Aorta (tissue), 5 donors: ENCODE results near the gene ACADM. TPM values are rescaled to one million over a fixed set of nuclear protein-coding genes. Genes with fewer than 3 reads are reported as not detected.
A peak's percentile ranks its signal among the peaks of the same experiment; 100 is the strongest.
"Not testable (repeated sequence)": the region's sequence is repeated elsewhere in the genome, so short reads cannot be mapped to it uniquely, and the experiment has no call there.

Source experiments
- ATAC-seq: fragments of 200-7000 bp; cut with Tn5 transposase; one replicate; pipeline ENCODE4 v1.9.1; 2022; ENCODE audit warnings: moderate library complexity; ENCODE audit not compliant: low FRiP score
- DNase-seq, 2 donors: peaks; one replicate each; pipeline ENCODE4 v3.0.0-alpha.2; 2020
- H3K27ac ChIP-seq, 2 donors: one replicate each; pipeline ENCODE4 v1.5.1; 2013; ENCODE audit warnings: low read length in 2 of 2, mild to moderate bottlenecking in 2 of 2, moderate library complexity in 2 of 2, control low read depth in 1 of 2, inconsistent platforms in 1 of 2, low read depth in 1 of 2
- H3K27me3 ChIP-seq, 2 donors: one replicate each; pipeline ENCODE4 v1.6.1; 2013; ENCODE audit warnings: control low read depth in 1 of 2, low read length in 1 of 2, mild to moderate bottlenecking in 1 of 2, moderate library complexity in 1 of 2; ENCODE audit not compliant: insufficient read depth in 2 of 2, control insufficient read depth in 1 of 2
- H3K36me3 ChIP-seq, 2 donors: one replicate each; pipeline ENCODE4 v1.6.1; 2013; ENCODE audit warnings: control low read depth in 1 of 2, low read length in 1 of 2, mild to moderate bottlenecking in 1 of 2; ENCODE audit not compliant: insufficient read depth in 2 of 2, control insufficient read depth in 1 of 2
- H3K4me1 ChIP-seq, 2 donors: one replicate each; pipeline ENCODE4 v1.6.1; 2013; ENCODE audit warnings: low read length in 2 of 2, control low read depth in 1 of 2, mild to moderate bottlenecking in 1 of 2, moderate library complexity in 1 of 2; ENCODE audit not compliant: insufficient read depth in 2 of 2, control insufficient read depth in 1 of 2
- H3K4me3 ChIP-seq, 2 donors: one replicate each; pipeline ENCODE4 v1.5.1; 2013; ENCODE audit warnings: low read length in 2 of 2, control low read depth in 1 of 2, mild to moderate bottlenecking in 1 of 2
- H3K9me3 ChIP-seq: one replicate; pipeline ENCODE4 v1.6.1; 2013; ENCODE audit warnings: mild to moderate bottlenecking, low read length; ENCODE audit not compliant: control insufficient read depth
- WGBS, 2 donors: extraction: QIAGEN DNeasy Blood & Tissue Kit; methylation state at CpG; one replicate each; pipeline ENCODE4 v1.1.7; 2013; 5-methylcytosine and 5-hydroxymethylcytosine counted together
- intact Hi-C, 2 donors: fragments of 100-400 bp; cut with DNase I; formaldehyde crosslinking; loops; one replicate each; pipeline versions ENCODE4 v1.14.2 to v1.15.0; 2022
- polyA plus RNA-seq, 2 donors: library from polyadenylated mRNA; stranded (reverse); fragments of 200-250 nt; gene quantifications; one replicate each; pipeline ENCODE4 v1.2.3, GENCODE V29; 2013
- total RNA-seq, 2 donors: library from RNA; stranded (reverse); fragmentation: NEBNext Ultra II Directional; extraction: Animal tissue kit (Norgen Biotek cat#: 25700); gene quantifications; one replicate each; pipeline ENCODE4 v1.2.1, GENCODE V29; 2021
- donor health status: healthy with polysubstance abuse.
- donor health status: Bipolar disorder and iron deficiency.
- donor health status: DM: no; HTN: no; CAD: no.
- donor health status: DM: no; HTN: no; CAD: no.
- donor health status: DM: yes; HTN: yes; CAD: no.

The ACADM gene
- total and polyA plus RNA-seq, 4 donors = 37.8 to 71.9 (median 40.5) TPM

- H3K4me1 ChIP-seq, ATAC-seq, H3K27ac ChIP-seq, H3K4me3 ChIP-seq, H3K27me3 ChIP-seq, intact Hi-C loops, DNase-seq, H3K9me3 ChIP-seq, H3K36me3 ChIP-seq: not testable (repeated sequence)
- 75 to 81% methylated on average over 4 of the region's 4 CpGs for whole genome bisulfite sequencing, 2 donors
These were observed 55.7 kb downstream of the ACADM start for GRCh38 chr1:75780183-75780582.

DNA sequence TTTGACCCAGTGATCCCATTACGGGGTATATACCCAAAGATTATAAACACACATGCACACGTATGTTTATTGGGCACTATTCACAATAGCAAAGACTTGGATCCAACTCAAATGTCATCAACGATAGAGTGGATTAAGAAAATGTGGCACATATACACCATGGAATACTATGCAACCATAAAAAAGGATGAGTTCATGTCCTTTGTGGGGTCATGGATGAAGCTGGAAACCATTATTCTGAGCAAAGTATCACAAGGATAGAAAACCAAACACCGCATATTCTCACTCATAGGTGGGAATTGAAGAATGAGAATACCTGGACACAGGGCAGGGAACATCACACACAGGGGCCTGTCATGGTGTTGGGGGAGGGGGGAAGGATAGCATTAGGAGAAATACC is 59.4 kb downstream of the ACADM start:
- H3K4me3 ChIP-seq, H3K27me3 ChIP-seq, H3K4me1 ChIP-seq, DNase-seq, H3K9me3 ChIP-seq, H3K27ac ChIP-seq, ATAC-seq, H3K36me3 ChIP-seq: not testable (repeated sequence)
- WGBS, 2 donors = 93 to 95% methylated on average over 4 of the region's 4 CpGs
- intact Hi-C loops = loop anchor here in 1 of 2 donors (2.0 kb wide), 1 partner anchor 15 kb away; no protein-coding TSS in a partner anchor

DNA sequence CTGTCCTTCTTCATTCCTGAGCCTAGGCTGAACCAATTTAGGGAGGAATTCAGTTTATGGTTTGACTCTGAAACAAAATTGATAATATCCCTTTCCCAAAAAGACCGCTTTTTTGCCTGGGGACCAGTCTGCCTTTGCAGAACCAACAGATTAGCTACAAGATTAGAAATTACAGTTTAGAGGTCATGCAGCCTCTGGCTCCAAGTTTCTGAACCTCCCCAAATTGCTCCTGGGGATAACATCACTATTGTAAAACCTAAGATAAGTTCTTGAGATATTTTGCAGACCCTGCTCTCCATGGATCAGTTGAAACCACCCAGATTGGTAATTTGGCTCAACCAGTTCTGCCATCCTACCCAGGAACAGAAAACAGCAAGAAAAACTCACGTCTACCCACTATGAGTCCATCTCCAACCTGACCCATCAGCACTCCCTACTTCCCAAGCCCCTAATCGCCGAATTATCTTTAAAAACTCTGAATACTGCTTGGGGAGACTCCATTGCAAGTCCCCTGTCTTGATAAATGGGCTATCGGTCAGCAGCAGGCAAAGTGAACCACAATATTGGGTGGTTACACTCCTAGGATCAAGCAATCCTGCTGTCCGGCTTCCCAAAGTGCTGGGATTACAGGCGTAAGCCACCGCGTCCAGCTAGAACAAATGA is 60.9 kb downstream of the ACADM start:
- ATAC-seq = peak; percentile 57
- Histone ChIP-seq H3K27me3 (no peaks in the 10 kb centered on the region), H3K4me1 (peaks cover 2 to 11% of the 10 kb centered on the region in 2 donors), H3K4me3 (peak overlapping the region; percentile 50 to 60), H3K9me3 (no peaks in the 10 kb centered on the region), H3K27ac (peak overlapping the region; percentile 68 to 85), H3K36me3 (no peaks in the 10 kb centered on the region)
- intact Hi-C loops = loop anchor here (2.0 to 5.0 kb wide), 2 partner anchors 17 to 63 kb away; partner anchors contain the start of gene ACADM (in 1 of the 2)
- no peak for DNase-seq
- WGBS, 2 donors = 10 to 11% methylated on average over 9 of the region's 9 CpGs

DNA sequence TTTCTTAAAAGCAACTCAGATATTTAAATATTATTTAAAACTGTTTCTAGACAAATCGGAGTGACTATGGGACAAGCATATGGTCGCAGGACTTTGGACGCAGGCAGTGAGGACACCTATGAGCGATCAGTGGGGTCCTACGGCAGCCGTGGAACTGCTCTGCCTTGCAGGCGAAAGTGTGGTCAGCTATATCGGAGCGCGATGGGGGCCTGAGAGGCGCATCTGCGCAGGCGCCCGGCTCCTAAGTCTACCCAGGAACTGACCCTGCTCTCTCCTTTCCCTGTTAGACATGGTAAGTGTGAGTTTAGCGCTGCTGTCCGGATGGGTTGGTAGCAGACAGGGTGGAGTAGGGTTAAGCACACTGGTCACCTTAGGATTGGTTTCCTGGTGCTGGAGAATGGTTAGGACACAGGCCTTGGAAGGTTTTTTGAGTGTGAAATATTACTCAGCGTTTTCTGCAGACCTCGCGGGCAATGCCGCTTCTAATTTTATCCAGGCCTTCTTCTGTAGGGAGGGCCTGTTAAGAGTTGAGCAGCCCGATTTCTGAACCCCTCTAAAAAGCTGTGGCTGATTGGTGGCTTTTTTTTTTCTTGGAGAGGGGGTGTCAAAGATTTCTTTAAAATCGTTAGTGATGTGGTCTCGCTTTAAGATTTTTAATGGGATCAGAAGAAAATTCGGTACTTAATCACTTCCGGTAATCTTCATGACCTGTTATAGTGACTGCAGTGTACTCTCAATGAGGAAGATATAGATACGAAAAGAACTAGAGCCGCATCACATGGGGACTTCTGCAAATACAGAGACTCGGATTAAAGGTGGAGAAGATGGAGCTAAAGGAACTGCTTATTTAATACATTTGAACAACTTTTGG is 61.7 kb downstream of the ACADM start, which contains the start of gene RABGGTB:
RABGGTB (plus strand) TSS at position 274 of the 871 bp plus-strand sequence; CDS start at position 290, 16 bp downstream.
- Histone ChIP-seq H3K36me3 (peaks cover 0 to 2% of the 10 kb centered on the region in 2 donors), H3K4me1 (peaks cover 2 to 11% of the 10 kb centered on the region in 2 donors), H3K9me3 (no peaks in the 10 kb centered on the region), H3K4me3 (peak within 1 kb of the TSS; percentile 84 to 98), H3K27ac (peak within 1 kb of the TSS; percentile 71 to 85), H3K27me3 (no peaks in the 10 kb centered on the region)
- intact Hi-C loops = loop anchor here (1.0 to 5.0 kb wide), 3 partner anchors 17 to 64 kb away; partner anchors contain the start of gene ACADM (in 2 of the 2)
- ATAC-seq = peak; percentile 100
- DNase-seq = peak; percentile 97
- WGBS, 2 donors = 0 to 1% methylated on average over 28 of the region's 28 CpGs

GRCh38 chr1:75786901-75787493 is 62.5 kb downstream of the ACADM start:
- H3K36me3 ChIP-seq = peaks cover 0 to 2% of the 10 kb centered on the region in 2 donors
- 2% methylated on average over 10 of the region's 10 CpGs for WGBS, 2 donors
- H3K9me3 ChIP-seq = no peaks in the 10 kb centered on the region
- intact Hi-C loops = loop anchor here (1.0 to 5.0 kb wide), 2 partner anchors 63 to 65 kb away; partner anchors contain the start of gene ACADM (in 2 of the 2)
- peak overlapping the region; percentile 84 to 98 for H3K4me3 ChIP-seq
- H3K4me1 ChIP-seq = peaks cover 2 to 11% of the 10 kb centered on the region in 2 donors
- H3K27ac ChIP-seq = peak overlapping the region in 1 of 2 donors; percentile 43
- ATAC-seq (no peak), DNase-seq (no peak)
- H3K27me3 ChIP-seq = no peaks in the 10 kb centered on the region

DNA sequence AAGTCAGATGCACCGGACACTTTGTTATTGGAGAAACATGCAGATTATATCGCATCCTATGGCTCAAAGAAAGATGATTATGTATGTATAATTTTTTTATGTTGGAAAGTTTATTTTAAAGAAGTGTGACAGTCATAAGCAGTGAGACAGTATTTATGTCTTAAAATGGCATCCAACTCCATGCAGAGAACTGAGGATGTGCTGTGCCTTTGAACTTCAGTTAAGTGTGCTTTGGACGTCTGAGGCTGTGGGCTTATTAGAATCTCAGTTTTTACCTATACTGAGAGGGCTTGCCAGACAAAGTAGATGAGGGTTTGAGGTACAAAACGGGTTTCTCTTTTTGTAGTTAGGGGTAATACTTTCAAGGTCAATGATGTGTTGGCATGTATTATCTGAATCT is 63.0 kb downstream of the ACADM start:
- Histone ChIP-seq H3K36me3 (peaks cover 0 to 4% of the 10 kb centered on the region in 2 donors), H3K4me1 (peaks cover 2 to 11% of the 10 kb centered on the region in 2 donors), H3K27ac (peak overlapping the region in 1 of 2 donors; percentile 43), H3K4me3 (peak overlapping the region; percentile 84 to 98), H3K9me3 (no peaks in the 10 kb centered on the region), H3K27me3 (no peaks in the 10 kb centered on the region)
- ATAC-seq = no peak
- DNase-seq = no peak
- intact Hi-C loops = loop anchor here in 1 of 2 donors (5.0 kb wide), 1 partner anchor 65 kb away; the partner anchor contains the start of gene ACADM
- 15 to 16% methylated on average over 4 of the region's 4 CpGs for whole genome bisulfite sequencing, 2 donors

- intact Hi-C loops = loop anchor here in 1 of 2 donors (5.0 kb wide), 1 partner anchor 68 kb away; the partner anchor contains the start of gene ACADM
- Histone ChIP-seq H3K4me1 (peaks cover 2 to 11% of the 10 kb centered on the region in 2 donors), H3K27ac (no peak overlapping the region), H3K36me3 (peaks cover 0 to 4% of the 10 kb centered on the region in 2 donors), H3K27me3 (no peaks in the 10 kb centered on the region), H3K4me3 (no peak overlapping the region), H3K9me3 (no peaks in the 10 kb centered on the region)
- DNase-seq = no peak
- ATAC-seq = no peak
These were observed 65.5 kb downstream of the ACADM start for GRCh38 chr1:75789988-75790387.

DNA sequence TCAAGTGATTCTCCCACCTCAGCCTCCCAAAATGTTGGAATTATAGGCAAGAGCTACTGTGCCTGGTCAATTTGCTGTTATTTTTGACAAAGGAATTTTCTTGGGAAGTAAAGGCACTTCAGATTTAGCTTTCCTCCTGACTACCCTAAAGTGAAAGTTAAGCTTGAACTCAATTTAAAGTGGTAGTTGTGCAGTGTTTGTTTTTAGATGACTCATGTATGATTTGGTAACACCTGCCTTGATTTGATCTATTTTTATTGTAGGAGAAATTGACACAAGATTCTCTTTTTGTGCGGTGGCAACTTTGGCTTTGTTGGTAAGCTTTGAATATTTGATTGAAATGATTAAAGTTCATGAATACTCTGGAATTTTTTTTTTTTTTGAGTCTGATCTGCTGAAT is 66.5 kb downstream of the ACADM start:
- ATAC-seq (no peak), DNase-seq (no peak)
- H3K27me3 ChIP-seq = no peaks in the 10 kb centered on the region
- no peaks in the 10 kb centered on the region for H3K9me3 ChIP-seq
- H3K4me3 ChIP-seq = no peak overlapping the region
- intact Hi-C loops = no loop called here
- H3K4me1 ChIP-seq = peaks cover 2 to 11% of the 10 kb centered on the region in 2 donors
- H3K27ac ChIP-seq = no peak overlapping the region
- H3K36me3 ChIP-seq = peaks cover 0 to 8% of the 10 kb centered on the region in 2 donors
- WGBS, 2 donors = 70 to 74% methylated on average over 1 of the region's 1 CpG
